HG03520 (cell line): Measurements from ENCODE around the gene TAF11L2.
"Not testable (repeated sequence)": the region's sequence is repeated elsewhere in the genome, so short reads cannot be mapped to it uniquely, and the experiment has no call there.

ENCODE experiments used
- ATAC-seq: cut with Tn5 transposase; IDR thresholded peaks from one replicate; pipeline ENCODE4 v1.9.1; 2021; ENCODE audit warnings: mild to moderate bottlenecking, moderate library complexity; ENCODE audit not compliant: unreplicated experiment

Gene TAF11L2

GRCh38 chr5:17524935-17525334 lies 26.9 kb downstream of the TAF11L2 start, which contains the start of gene TAF11L5:
TSS of gene TAF11L5 (plus strand) at chr5:17525235.
- not testable (repeated sequence) for ATAC-seq

- not testable (repeated sequence) for ATAC-seq
These were observed 28.5 kb downstream of the TAF11L2 start for GRCh38 chr5:17526504-17526903.

GRCh38 chr5:17528369-17528768 lies 30.3 kb downstream of the TAF11L2 start, which contains the start of gene TAF11L6:
TSS of gene TAF11L6 (plus strand) at chr5:17528669.
- not testable (repeated sequence) for ATAC-seq
